Measurements from ENCODE around the gene LYSMD4. TPM values are rescaled to one million over a fixed set of nuclear protein-coding genes. Genes with fewer than 3 reads are reported as not detected.

LYSMD4 gene
- total RNA-seq, 3 donors from 2014 or later: 12.1 to 16.0 (median 12.2) TPM

GRCh38 chr15:99706557-99707303 is 26.5 kb downstream of the LYSMD4 start:
- Histone ChIP-seq H3K4me1 (peaks cover 0 to 3% of the 10 kb centered on the region in 2 donors), H3K4me3 (no peak overlapping the region), H3K36me3 (peaks cover 4% of the 10 kb centered on the region), H3K27ac (peak overlapping the region; percentile 3 to 11), H3K27me3 (no peaks in the 10 kb centered on the region), H3K9me3 (no peaks in the 10 kb centered on the region)
- DNase-seq (ENCODE audit: low spot score in 2 of 2): no peak
- TF ChIP-seq CTCF (IDR thresholded peaks at IDR 0.05): no peak
- no peak for TF ChIP-seq POLR2AphosphoS5 (IDR thresholded peaks at IDR 0.05)
- no peak for TF ChIP-seq POLR2A (IDR thresholded peaks at IDR 0.05)
- intact Hi-C loops (cut with DNase I; ENCODE audit: low total_unique reads): no loop called here

- no peaks in the 10 kb centered on the region for H3K9me3 ChIP-seq
- no peak for DNase-seq (ENCODE audit: low spot score in 2 of 2)
- H3K36me3 ChIP-seq: no peaks in the 10 kb centered on the region
- TF ChIP-seq POLR2A (IDR thresholded peaks at IDR 0.05) (no peak), POLR2AphosphoS5 (IDR thresholded peaks at IDR 0.05) (peak in 1 of 3 donors; percentile 38), CTCF (IDR thresholded peaks at IDR 0.05) (peak; percentile 75 to 83 (median 82))
- peak overlapping the region; percentile 56 to 86 for H3K27ac ChIP-seq
- intact Hi-C loops (cut with DNase I; ENCODE audit: low total_unique reads): no loop called here
- H3K4me3 ChIP-seq: no peak overlapping the region
- H3K4me1 ChIP-seq: peaks cover 0 to 3% of the 10 kb centered on the region in 2 donors
- no peaks in the 10 kb centered on the region for H3K27me3 ChIP-seq
Observed at GRCh38 chr15:99704444-99704838, 28.8 kb downstream of the LYSMD4 start.

- Histone ChIP-seq H3K4me1 (peaks cover 0 to 3% of the 10 kb centered on the region in 2 donors), H3K9me3 (no peaks in the 10 kb centered on the region), H3K27me3 (no peaks in the 10 kb centered on the region), H3K36me3 (no peaks in the 10 kb centered on the region), H3K27ac (peak overlapping the region; percentile 81 to 86), H3K4me3 (no peak overlapping the region)
- TF ChIP-seq POLR2AphosphoS5 (IDR thresholded peaks at IDR 0.05): no peak
- TF ChIP-seq POLR2A (IDR thresholded peaks at IDR 0.05): no peak
- peak; percentile 71 to 83 (median 80) for TF ChIP-seq CTCF (IDR thresholded peaks at IDR 0.05)
- intact Hi-C loops (cut with DNase I; ENCODE audit: low total_unique reads): no loop called here
- DNase-seq (ENCODE audit: low spot score in 2 of 2): no peak
Observed at GRCh38 chr15:99703603-99704443, 29.4 kb downstream of the LYSMD4 start.

GRCh38 chr15:99702895-99703602 is 30.2 kb downstream of the LYSMD4 start:
- no peak for TF ChIP-seq POLR2A (IDR thresholded peaks at IDR 0.05)
- TF ChIP-seq CTCF (IDR thresholded peaks at IDR 0.05): no peak
- TF ChIP-seq POLR2AphosphoS5 (IDR thresholded peaks at IDR 0.05): no peak
- H3K4me1 ChIP-seq: peaks cover 0 to 3% of the 10 kb centered on the region in 2 donors
- peak overlapping the region; percentile 81 to 86 for H3K27ac ChIP-seq
- no peak overlapping the region for H3K4me3 ChIP-seq
- no peak for DNase-seq (ENCODE audit: low spot score in 2 of 2)
- H3K27me3 ChIP-seq: no peaks in the 10 kb centered on the region
- H3K9me3 ChIP-seq: no peaks in the 10 kb centered on the region
- intact Hi-C loops (cut with DNase I; ENCODE audit: low total_unique reads): no loop called here
- no peaks in the 10 kb centered on the region for H3K36me3 ChIP-seq

Data from breast epithelium (tissue), 4 donors.